Right ventricle myocardium inferior (tissue), 1 donor: ENCODE results near the gene GRM7. TPM values are rescaled to one million over a fixed set of nuclear protein-coding genes. Genes with fewer than 3 reads are reported as not detected.
"Not testable (repeated sequence)": the region's sequence is repeated elsewhere in the genome, so short reads cannot be mapped to it uniquely, and the experiment has no call there.

Source experiments
- ATAC-seq: fragments of 200-7000 bp; cut with Tn5 transposase; one replicate; pipeline ENCODE4 v1.9.1; 2020; ENCODE audit warnings: mild to moderate bottlenecking, moderate library complexity
- DNase-seq: peaks from one replicate; pipeline ENCODE4 v3.0.0; 2021; ENCODE audit errors: missing footprints
- intact Hi-C: fragments of 100-400 bp; cut with DNase I; formaldehyde crosslinking; loops from one replicate; pipeline ENCODE4 v1.11.0; 2022
- long read RNA-seq: library from polyadenylated mRNA; unstranded; transcript quantifications from one replicate; pipeline ENCODE4 v2.0.0, GENCODE V29; 2021
- total RNA-seq: library from RNA; stranded (reverse); fragmentation: NEBNext Ultra II Directional; extraction: Animal tissue kit (Norgen Biotek cat#: 25700); gene quantifications from one replicate; pipeline ENCODE4 v1.2.1, GENCODE V29; 2021
- donor health status: DM: no; HTN: yes; CAD: no; lungs with severe emphysema.

Gene GRM7
- total RNA-seq = not detected
- long read RNA-seq = 0 reads

- no peak for ATAC-seq
- DNase-seq = no peak
- intact Hi-C loops = no loop called here
Measured at GRCh38 chr3:6860954-6861624, at the start of gene GRM7. GRM7 (plus strand) TSS chr3:6861115.

GRCh38 chr3:6821411-6821810, 39.5 kb upstream of the GRM7 start:
- ATAC-seq (no peak), DNase-seq (no peak)
- intact Hi-C loops = no loop called here

- no peak for DNase-seq
- intact Hi-C loops = no loop called here
- ATAC-seq = no peak
Measured at GRCh38 chr3:6825524-6825923, 35.4 kb upstream of the GRM7 start.

GRCh38 chr3:6827453-6827852, 33.5 kb upstream of the GRM7 start:
- intact Hi-C loops = no loop called here
- ATAC-seq = peak; percentile 46
- DNase-seq = no peak

GRCh38 chr3:6844723-6845122, 16.2 kb upstream of the GRM7 start:
- intact Hi-C loops = no loop called here
- DNase-seq (no peak), ATAC-seq (no peak)

- ATAC-seq = no peak
- no peak for DNase-seq
- intact Hi-C loops = no loop called here
Measured at GRCh38 chr3:6854184-6854583, 6.7 kb upstream of the GRM7 start.

GRCh38 chr3:6857510-6857909, 3.4 kb upstream of the GRM7 start:
- DNase-seq = no peak
- no peak for ATAC-seq
- intact Hi-C loops = no loop called here

- intact Hi-C loops = no loop called here
- ATAC-seq = no peak
- no peak for DNase-seq
Measured at GRCh38 chr3:6860149-6860953, 564 bp upstream of the GRM7 start.

GRCh38 chr3:6861625-6862000, 698 bp downstream of the GRM7 start:
- ATAC-seq = no peak
- intact Hi-C loops = no loop called here
- no peak for DNase-seq

- intact Hi-C loops = no loop called here
- DNase-seq = peak; percentile 60
- no peak for ATAC-seq
Measured at GRCh38 chr3:6862041-6862879, 1.3 kb downstream of the GRM7 start.

- ATAC-seq = no peak
- DNase-seq = no peak
- intact Hi-C loops = no loop called here
Measured at GRCh38 chr3:6862880-6863195, 1.9 kb downstream of the GRM7 start.

GRCh38 chr3:6867269-6867668, 6.4 kb downstream of the GRM7 start:
- intact Hi-C loops = no loop called here
- ATAC-seq (no peak), DNase-seq (no peak)

- DNase-seq (no peak), ATAC-seq (no peak)
- intact Hi-C loops = no loop called here
Measured at GRCh38 chr3:6878731-6879130, 17.8 kb downstream of the GRM7 start.

- no peak for ATAC-seq
- DNase-seq = no peak
- intact Hi-C loops = no loop called here
Measured at GRCh38 chr3:6912240-6912639, 51.3 kb downstream of the GRM7 start.

- ATAC-seq = no peak
- intact Hi-C loops = no loop called here
Measured at GRCh38 chr3:6915898-6916297, 55.0 kb downstream of the GRM7 start.

GRCh38 chr3:6921066-6921465, 60.2 kb downstream of the GRM7 start:
- DNase-seq (no peak), ATAC-seq (no peak)
- intact Hi-C loops = no loop called here

More at GRCh38 chr3:6915898-6916297, 55.0 kb downstream of the GRM7 start:
- DNase-seq = no peak

- intact Hi-C loops = no loop called here
- ATAC-seq (no peak), DNase-seq (no peak)
Measured at GRCh38 chr3:6921876-6922275, 61.0 kb downstream of the GRM7 start.

GRCh38 chr3:6928064-6928463, 67.1 kb downstream of the GRM7 start:
- DNase-seq (no peak), ATAC-seq (no peak)
- intact Hi-C loops = no loop called here

GRCh38 chr3:6929918-6930317, 69.0 kb downstream of the GRM7 start:
- intact Hi-C loops = no loop called here
- DNase-seq = no peak
- no peak for ATAC-seq

GRCh38 chr3:6935418-6935817, 74.5 kb downstream of the GRM7 start:
- DNase-seq, intact Hi-C loops, ATAC-seq: not testable (repeated sequence)
